IPS-11a (cell line): ENCODE measurements around the gene TP53INP2.
"Not testable (repeated sequence)": the region's sequence is repeated elsewhere in the genome, so short reads cannot be mapped to it uniquely, and the experiment has no call there.

Source experiments
- H3K4me3 ChIP-seq: one replicate; pipeline ENCODE4 v1.5.1; 2013; ENCODE audit warnings: low read depth, low read length, control low read depth

The TP53INP2 gene

GRCh38 chr20:34720266-34720665 lies 16.1 kb downstream of the TP53INP2 start:
- H3K4me3 ChIP-seq: no peak overlapping the region

- not testable (repeated sequence) for H3K4me3 ChIP-seq
Observed at GRCh38 chr20:34722560-34722959, 18.4 kb downstream of the TP53INP2 start.

- H3K4me3 ChIP-seq: no peak overlapping the region
Observed at GRCh38 chr20:34724172-34724571, 20.0 kb downstream of the TP53INP2 start.

- H3K4me3 ChIP-seq: no peak overlapping the region
Observed at GRCh38 chr20:34729416-34729815, 25.3 kb downstream of the TP53INP2 start.

GRCh38 chr20:34732523-34732922 lies 28.4 kb downstream of the TP53INP2 start:
- no peak overlapping the region for H3K4me3 ChIP-seq

GRCh38 chr20:34736106-34736735 lies 32.1 kb downstream of the TP53INP2 start:
- no peak overlapping the region for H3K4me3 ChIP-seq

GRCh38 chr20:34743039-34743438 lies 38.9 kb downstream of the TP53INP2 start:
- H3K4me3 ChIP-seq: no peak overlapping the region

- no peak overlapping the region for H3K4me3 ChIP-seq
Observed at GRCh38 chr20:34744340-34744739, 40.2 kb downstream of the TP53INP2 start.

- no peak overlapping the region for H3K4me3 ChIP-seq
Observed at GRCh38 chr20:34744847-34745246, 40.7 kb downstream of the TP53INP2 start.

GRCh38 chr20:34746674-34747073 lies 42.5 kb downstream of the TP53INP2 start:
- H3K4me3 ChIP-seq: no peak overlapping the region

- H3K4me3 ChIP-seq: no peak overlapping the region
Observed at GRCh38 chr20:34747479-34747878, 43.3 kb downstream of the TP53INP2 start.

- H3K4me3 ChIP-seq: no peak overlapping the region
Observed at GRCh38 chr20:34748709-34749108, 44.6 kb downstream of the TP53INP2 start.

GRCh38 chr20:34750484-34750883 lies 46.3 kb downstream of the TP53INP2 start:
- H3K4me3 ChIP-seq: no peak overlapping the region

GRCh38 chr20:34751453-34751852 lies 47.3 kb downstream of the TP53INP2 start:
- H3K4me3 ChIP-seq: no peak overlapping the region

- no peak overlapping the region for H3K4me3 ChIP-seq
Observed at GRCh38 chr20:34753706-34754461, 49.7 kb downstream of the TP53INP2 start.

GRCh38 chr20:34754611-34755010 lies 50.5 kb downstream of the TP53INP2 start:
- no peak overlapping the region for H3K4me3 ChIP-seq

- H3K4me3 ChIP-seq: no peak overlapping the region
Observed at GRCh38 chr20:34755367-34755766, 51.2 kb downstream of the TP53INP2 start.

GRCh38 chr20:34762031-34762555 lies 57.9 kb downstream of the TP53INP2 start:
- H3K4me3 ChIP-seq: no peak overlapping the region
